ENCODE results near the gene NPHP1. TPM values are rescaled to one million over a fixed set of nuclear protein-coding genes. Genes with fewer than 3 reads are reported as not detected.
"Not testable (repeated sequence)": the region's sequence is repeated elsewhere in the genome, so short reads cannot be mapped to it uniquely, and the experiment has no call there.

Gene NPHP1
- total RNA-seq, result 3.0 and 3.6 TPM in 2 replicates
- long read RNA-seq, partial matches to known transcripts, result 3 of 15 reads
- long read RNA-seq, other reads (novel, unspliced or antisense), result 8 of 15 reads

GRCh38 chr2:110204408-110205385 lies at the start of gene NPHP1:
NPHP1 (minus strand) TSS chr2:110205013; CDS start chr2:110204968, 45 bp downstream.
- DNase-seq (ENCODE audit: extremely low spot score, unreplicated experiment), result peak; percentile 96
- H3K4me1 Mint-ChIP-seq (ENCODE audit: unreplicated experiment), result peaks cover 9% of the 10 kb centered on the region
- H3K4me3 Mint-ChIP-seq (ENCODE audit: unreplicated experiment), result peak within 1 kb of the TSS; percentile 89
- no peak for TF ChIP-seq CTCF (IDR thresholded peaks at IDR 0.05)
- peaks cover 7% of the 10 kb centered on the region for H3K27me3 Mint-ChIP-seq (ENCODE audit: unreplicated experiment)
- no peaks in the 10 kb centered on the region for H3K36me3 Mint-ChIP-seq (ENCODE audit: unreplicated experiment)
- no peaks in the 10 kb centered on the region for H3K9me3 Mint-ChIP-seq (ENCODE audit: unreplicated experiment)
- H3K27ac Mint-ChIP-seq (ENCODE audit: unreplicated experiment), result peak within 1 kb of the TSS; percentile 80

GRCh38 chr2:110248081-110248795 lies 43.4 kb upstream of the NPHP1 start:
- H3K27me3 Mint-ChIP-seq (ENCODE audit: unreplicated experiment); H3K36me3 Mint-ChIP-seq (ENCODE audit: unreplicated experiment); H3K4me1 Mint-ChIP-seq (ENCODE audit: unreplicated experiment); H3K9me3 Mint-ChIP-seq (ENCODE audit: unreplicated experiment); H3K27ac Mint-ChIP-seq (ENCODE audit: unreplicated experiment); H3K4me3 Mint-ChIP-seq (ENCODE audit: unreplicated experiment); DNase-seq (ENCODE audit: extremely low spot score, unreplicated experiment): not testable (repeated sequence)

- not testable (repeated sequence) for H3K36me3 Mint-ChIP-seq (ENCODE audit: unreplicated experiment); H3K27ac Mint-ChIP-seq (ENCODE audit: unreplicated experiment); H3K27me3 Mint-ChIP-seq (ENCODE audit: unreplicated experiment); H3K4me3 Mint-ChIP-seq (ENCODE audit: unreplicated experiment); DNase-seq (ENCODE audit: extremely low spot score, unreplicated experiment); H3K9me3 Mint-ChIP-seq (ENCODE audit: unreplicated experiment); H3K4me1 Mint-ChIP-seq (ENCODE audit: unreplicated experiment)
Measured at GRCh38 chr2:110245488-110246435, 40.9 kb upstream of the NPHP1 start.

GRCh38 chr2:110243283-110243682 lies 38.5 kb upstream of the NPHP1 start:
- not testable (repeated sequence) for H3K4me1 Mint-ChIP-seq (ENCODE audit: unreplicated experiment); DNase-seq (ENCODE audit: extremely low spot score, unreplicated experiment)

GRCh38 chr2:110234514-110234913 lies 29.7 kb upstream of the NPHP1 start:
- H3K4me1 Mint-ChIP-seq (ENCODE audit: unreplicated experiment); DNase-seq (ENCODE audit: extremely low spot score, unreplicated experiment); H3K27me3 Mint-ChIP-seq (ENCODE audit: unreplicated experiment); H3K27ac Mint-ChIP-seq (ENCODE audit: unreplicated experiment); H3K9me3 Mint-ChIP-seq (ENCODE audit: unreplicated experiment); H3K4me3 Mint-ChIP-seq (ENCODE audit: unreplicated experiment); H3K36me3 Mint-ChIP-seq (ENCODE audit: unreplicated experiment): not testable (repeated sequence)

More at GRCh38 chr2:110243283-110243682, 38.5 kb upstream of the NPHP1 start:
- H3K27me3 Mint-ChIP-seq (ENCODE audit: unreplicated experiment); H3K27ac Mint-ChIP-seq (ENCODE audit: unreplicated experiment); H3K4me3 Mint-ChIP-seq (ENCODE audit: unreplicated experiment); H3K9me3 Mint-ChIP-seq (ENCODE audit: unreplicated experiment); H3K36me3 Mint-ChIP-seq (ENCODE audit: unreplicated experiment): not testable (repeated sequence)

- H3K9me3 Mint-ChIP-seq (ENCODE audit: unreplicated experiment); DNase-seq (ENCODE audit: extremely low spot score, unreplicated experiment); H3K4me3 Mint-ChIP-seq (ENCODE audit: unreplicated experiment); H3K4me1 Mint-ChIP-seq (ENCODE audit: unreplicated experiment); H3K27ac Mint-ChIP-seq (ENCODE audit: unreplicated experiment); H3K36me3 Mint-ChIP-seq (ENCODE audit: unreplicated experiment): not testable (repeated sequence)
- H3K27me3 Mint-ChIP-seq (ENCODE audit: unreplicated experiment), result peaks cover 29% of the 10 kb centered on the region
Measured at GRCh38 chr2:110229886-110230285, 25.1 kb upstream of the NPHP1 start.

- not testable (repeated sequence) for H3K27ac Mint-ChIP-seq (ENCODE audit: unreplicated experiment); H3K36me3 Mint-ChIP-seq (ENCODE audit: unreplicated experiment); H3K4me1 Mint-ChIP-seq (ENCODE audit: unreplicated experiment); DNase-seq (ENCODE audit: extremely low spot score, unreplicated experiment); H3K9me3 Mint-ChIP-seq (ENCODE audit: unreplicated experiment); H3K4me3 Mint-ChIP-seq (ENCODE audit: unreplicated experiment)
- H3K27me3 Mint-ChIP-seq (ENCODE audit: unreplicated experiment), result peaks cover 86% of the 10 kb centered on the region
Measured at GRCh38 chr2:110222626-110223025, 17.8 kb upstream of the NPHP1 start.

Measured in osteocyte (in vitro differentiated cells).